Nephron (organoid): Measurements from ENCODE around the gene NTM.
A peak's percentile ranks its signal among the peaks of the same experiment; 100 is the strongest.

ENCODE experiments used
- H3K27ac Mint-ChIP-seq, 3 experiments: 2 replicates each; pipeline ENCODE4 v1.8.0; 2020; ENCODE audit warnings: mixed read lengths in 3 of 3, mild to moderate bottlenecking in 2 of 3, moderate library complexity in 1 of 3
- H3K27me3 Mint-ChIP-seq: 2 replicates; pipeline ENCODE4 v1.8.0; 2021; ENCODE audit warnings: low read depth, mild to moderate bottlenecking, moderate library complexity, mixed read lengths
- H3K36me3 Mint-ChIP-seq: 2 replicates; pipeline ENCODE4 v1.8.0; 2020; ENCODE audit warnings: low read depth, mixed read lengths
- H3K4me1 Mint-ChIP-seq: 2 replicates; pipeline ENCODE4 v1.8.0; 2020; ENCODE audit warnings: mixed read lengths
- H3K4me3 Mint-ChIP-seq, 3 experiments: 2 replicates each; pipeline ENCODE4 v1.8.0; 2020; ENCODE audit warnings: mild to moderate bottlenecking in 3 of 3, mixed read lengths in 3 of 3, moderate library complexity in 2 of 3
- H3K9me3 Mint-ChIP-seq: 2 replicates; pipeline ENCODE4 v1.8.0; 2020; ENCODE audit warnings: mixed read lengths
- TF ChIP-seq, protein P1 (sequence below), 3 experiments: fragments of 200-600 bp; sonication (generic); IDR thresholded peaks; one replicate each; pipeline ENCODE4 v1.5.0; 2021; ENCODE audit warnings: antibody characterized with exemption in 3 of 3; ENCODE audit not compliant: unreplicated experiment in 3 of 3

Gene NTM

DNA sequence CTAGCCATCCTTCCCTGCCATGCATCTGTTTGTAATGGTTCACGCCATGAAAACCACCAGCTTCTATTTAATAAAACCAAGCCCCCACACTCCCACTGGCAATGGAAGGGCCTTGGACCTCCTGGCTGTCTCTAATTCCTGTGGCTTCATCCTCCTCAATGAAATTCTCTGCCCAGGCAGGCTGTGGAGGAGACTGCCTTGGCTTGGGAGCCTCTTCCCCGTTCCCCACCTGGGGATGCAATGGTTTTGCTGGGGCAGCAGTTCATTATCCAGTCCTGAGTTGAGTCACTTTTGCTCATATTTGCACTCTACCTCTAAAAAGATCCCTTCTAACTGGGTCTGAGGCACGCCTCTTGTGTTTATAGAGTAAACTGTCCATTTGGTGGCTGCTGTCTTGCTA lies 515.8 kb downstream of the NTM start:
- TF ChIP-seq, protein P1, sequence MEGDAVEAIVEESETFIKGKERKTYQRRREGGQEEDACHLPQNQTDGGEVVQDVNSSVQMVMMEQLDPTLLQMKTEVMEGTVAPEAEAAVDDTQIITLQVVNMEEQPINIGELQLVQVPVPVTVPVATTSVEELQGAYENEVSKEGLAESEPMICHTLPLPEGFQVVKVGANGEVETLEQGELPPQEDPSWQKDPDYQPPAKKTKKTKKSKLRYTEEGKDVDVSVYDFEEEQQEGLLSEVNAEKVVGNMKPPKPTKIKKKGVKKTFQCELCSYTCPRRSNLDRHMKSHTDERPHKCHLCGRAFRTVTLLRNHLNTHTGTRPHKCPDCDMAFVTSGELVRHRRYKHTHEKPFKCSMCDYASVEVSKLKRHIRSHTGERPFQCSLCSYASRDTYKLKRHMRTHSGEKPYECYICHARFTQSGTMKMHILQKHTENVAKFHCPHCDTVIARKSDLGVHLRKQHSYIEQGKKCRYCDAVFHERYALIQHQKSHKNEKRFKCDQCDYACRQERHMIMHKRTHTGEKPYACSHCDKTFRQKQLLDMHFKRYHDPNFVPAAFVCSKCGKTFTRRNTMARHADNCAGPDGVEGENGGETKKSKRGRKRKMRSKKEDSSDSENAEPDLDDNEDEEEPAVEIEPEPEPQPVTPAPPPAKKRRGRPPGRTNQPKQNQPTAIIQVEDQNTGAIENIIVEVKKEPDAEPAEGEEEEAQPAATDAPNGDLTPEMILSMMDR (IDR thresholded peaks at IDR 0.05; ENCODE audit: unreplicated experiment in 3 of 3), result no peak
- Mint-ChIP-seq H3K4me3 (no peak overlapping the region), H3K9me3 (no peaks in the 10 kb centered on the region), H3K4me1 (peaks cover 7% of the 10 kb centered on the region), H3K27me3 (peaks cover 34% of the 10 kb centered on the region), H3K27ac (no peak overlapping the region), H3K36me3 (no peaks in the 10 kb centered on the region)

DNA sequence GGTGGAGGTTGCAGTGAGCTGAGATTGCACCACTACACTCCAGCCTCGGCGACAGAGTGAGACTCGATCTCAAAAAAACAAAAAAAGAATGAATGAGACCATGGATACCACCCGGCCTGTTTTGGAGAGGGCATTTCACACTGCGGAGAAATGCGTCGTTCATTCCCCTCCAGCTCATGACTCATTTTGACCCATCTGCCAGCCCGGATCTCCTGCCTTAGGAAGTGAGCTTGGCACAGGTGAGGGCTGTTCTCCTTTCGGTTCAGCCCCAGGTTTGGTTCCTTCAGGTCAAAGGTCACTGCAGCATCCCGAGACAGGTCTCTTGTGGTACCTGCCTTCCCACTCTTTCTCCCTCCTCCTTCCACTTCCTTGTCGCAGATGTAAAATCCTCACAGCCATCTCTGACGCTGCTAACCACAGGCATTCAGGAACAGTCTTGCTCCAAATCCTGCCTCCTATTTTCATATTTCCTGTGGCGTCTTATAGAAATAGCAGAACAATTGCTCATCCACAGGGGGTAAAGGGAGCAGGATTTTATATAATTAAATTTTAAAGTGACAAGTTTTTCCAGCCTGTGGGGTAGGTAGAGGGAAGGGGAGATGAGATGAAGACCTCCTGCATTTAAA lies 517.9 kb downstream of the NTM start:
- TF ChIP-seq, protein P1 (IDR thresholded peaks at IDR 0.05; ENCODE audit: unreplicated experiment in 3 of 3), result no peak
- Mint-ChIP-seq H3K4me3 (no peak overlapping the region), H3K27ac (peak overlapping the region in 1 of 3 experiments; percentile 78), H3K9me3 (no peaks in the 10 kb centered on the region), H3K36me3 (no peaks in the 10 kb centered on the region), H3K4me1 (peaks cover 13% of the 10 kb centered on the region), H3K27me3 (peaks cover 41% of the 10 kb centered on the region)

DNA sequence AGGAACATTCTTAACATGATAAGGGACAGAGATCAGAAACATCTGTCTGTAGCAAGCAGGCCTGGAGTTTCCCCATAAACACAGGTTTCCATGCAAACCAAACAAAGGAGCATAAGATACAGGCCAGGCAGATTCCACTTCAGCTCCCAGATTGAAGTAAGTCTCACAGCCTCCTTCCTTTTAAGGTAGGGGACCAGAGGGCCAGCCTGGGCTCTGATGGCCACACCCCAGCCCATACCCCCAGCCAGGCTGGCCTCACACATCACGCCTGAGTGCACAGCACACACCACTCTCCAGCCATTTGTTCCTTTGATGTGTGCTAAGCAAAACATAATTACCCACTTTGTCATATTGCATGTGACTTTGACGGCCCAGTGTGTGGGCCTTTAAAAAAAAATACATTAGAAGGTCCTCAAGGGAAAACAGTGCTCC lies 518.7 kb downstream of the NTM start:
- Mint-ChIP-seq H3K36me3 (no peaks in the 10 kb centered on the region), H3K9me3 (no peaks in the 10 kb centered on the region), H3K27ac (no peak overlapping the region), H3K27me3 (peaks cover 42% of the 10 kb centered on the region), H3K4me1 (peaks cover 18% of the 10 kb centered on the region), H3K4me3 (no peak overlapping the region)
- TF ChIP-seq, protein P1 (IDR thresholded peaks at IDR 0.05; ENCODE audit: unreplicated experiment in 3 of 3), result no peak

DNA sequence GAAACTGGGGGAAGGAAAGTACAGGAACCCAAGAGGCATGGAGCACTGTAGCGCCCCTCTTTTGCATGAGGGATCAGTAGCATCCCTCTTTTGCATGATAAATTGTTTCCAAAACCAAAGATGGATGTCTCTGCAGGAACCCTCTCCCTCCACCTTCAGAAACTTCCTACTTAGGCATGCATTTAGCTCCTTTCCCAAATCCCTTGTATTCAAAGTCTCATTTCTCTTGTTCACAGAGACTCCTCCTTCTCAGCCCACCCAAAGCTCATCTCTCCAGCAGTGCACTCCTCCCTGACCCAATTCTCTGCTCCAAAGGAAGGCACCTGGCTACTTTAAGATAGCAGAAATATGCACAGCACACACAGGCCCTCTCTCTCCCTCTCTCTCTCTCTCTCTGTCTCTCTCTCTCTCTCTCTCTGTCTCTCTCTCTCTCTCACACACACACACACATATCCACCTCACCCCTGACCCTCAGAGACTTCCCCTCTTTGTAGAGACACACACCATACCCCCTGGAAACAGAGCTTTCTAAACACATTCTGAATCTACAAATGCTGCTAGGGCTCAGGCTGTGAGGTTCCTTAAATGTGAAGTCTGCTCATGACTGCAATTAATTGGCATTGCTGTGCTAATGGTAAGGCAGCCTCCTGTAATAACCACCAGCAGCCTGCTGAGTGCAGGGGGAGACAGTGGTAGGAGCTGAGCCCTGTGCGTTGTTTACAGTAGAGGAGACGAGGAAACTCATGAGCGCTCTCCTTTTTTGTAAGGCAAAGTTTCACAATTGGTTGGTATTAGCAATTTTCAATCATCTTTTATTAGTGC lies 519.6 kb downstream of the NTM start:
- Mint-ChIP-seq H3K4me3 (no peak overlapping the region), H3K9me3 (no peaks in the 10 kb centered on the region), H3K4me1 (peaks cover 19% of the 10 kb centered on the region), H3K36me3 (no peaks in the 10 kb centered on the region), H3K27ac (no peak overlapping the region), H3K27me3 (peaks cover 34% of the 10 kb centered on the region)
- TF ChIP-seq, protein P1 (IDR thresholded peaks at IDR 0.05; ENCODE audit: unreplicated experiment in 3 of 3), result peak; percentile 12 to 32 (median 22)

DNA sequence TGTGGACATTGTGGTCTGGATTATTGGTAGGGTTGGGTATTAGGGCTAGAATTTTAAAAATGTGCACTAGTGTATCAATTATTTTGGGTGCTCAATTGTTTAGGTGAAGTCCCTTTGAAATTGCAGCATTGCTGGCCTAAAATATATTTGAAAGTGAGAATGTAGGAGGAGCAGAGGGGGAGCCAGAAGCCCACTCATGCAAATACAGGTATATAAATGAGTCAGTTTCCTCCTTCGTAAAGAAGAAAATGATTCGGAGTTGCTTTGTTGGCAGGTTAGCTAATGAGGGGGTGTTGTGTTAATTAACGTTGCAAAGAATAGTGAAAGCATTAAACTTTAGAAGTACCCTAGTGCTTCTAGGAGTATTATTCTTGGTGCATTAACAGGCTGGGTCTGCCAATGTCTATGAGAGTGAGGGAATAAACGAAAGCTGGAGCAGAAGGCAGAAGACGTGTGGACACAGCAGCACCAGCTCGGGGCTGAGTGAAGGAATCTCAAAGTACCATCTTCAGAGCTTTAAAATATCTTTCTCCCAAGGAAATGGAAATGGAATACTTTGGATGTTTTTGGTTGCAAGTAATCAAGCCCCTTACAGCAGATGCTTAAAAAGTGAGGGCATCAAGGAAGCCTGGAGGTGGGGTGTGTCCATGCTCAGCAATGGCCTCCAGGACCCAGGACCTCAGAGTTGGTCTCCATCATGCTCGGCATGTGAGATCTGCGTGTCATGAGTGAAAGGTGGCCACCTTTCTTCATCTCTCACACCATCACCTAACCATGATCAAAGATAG lies 522.9 kb downstream of the NTM start:
- peaks cover 32% of the 10 kb centered on the region for H3K4me1 Mint-ChIP-seq
- H3K27ac Mint-ChIP-seq, result peak overlapping the region in 1 of 3 experiments; percentile 10
- H3K27me3 Mint-ChIP-seq, result peaks cover 14% of the 10 kb centered on the region
- TF ChIP-seq, protein P1 (IDR thresholded peaks at IDR 0.05; ENCODE audit: unreplicated experiment in 3 of 3), result no peak
- no peaks in the 10 kb centered on the region for H3K9me3 Mint-ChIP-seq
- H3K36me3 Mint-ChIP-seq, result no peaks in the 10 kb centered on the region
- no peak overlapping the region for H3K4me3 Mint-ChIP-seq
